Measurements from ENCODE around the gene FAM163A. TPM values are rescaled to one million over a fixed set of nuclear protein-coding genes. Genes with fewer than 3 reads are reported as not detected.
"Not testable (repeated sequence)": the region's sequence is repeated elsewhere in the genome, so short reads cannot be mapped to it uniquely, and the experiment has no call there.

The FAM163A gene
- total RNA-seq, 3 donors from 2014 or later (not counting 1 experiment from before 2014, with no cell fraction given), result not detected

- Histone ChIP-seq H3K9me3 (ENCODE audit: control insufficient read depth, insufficient read depth, low read length) (no peaks in the 10 kb centered on the region), H3K4me3 (ENCODE audit: low read length) (no peak overlapping the region), H3K4me1 (ENCODE audit: control insufficient read depth, insufficient read depth, low read length) (no peaks in the 10 kb centered on the region), H3K36me3 (ENCODE audit: control insufficient read depth, insufficient read depth, low read length) (no peaks in the 10 kb centered on the region), H3K27me3 (ENCODE audit: control insufficient read depth, insufficient read depth, low read length) (no peaks in the 10 kb centered on the region), H3K27ac (ENCODE audit: low read length) (no peak overlapping the region)
- no peak overlapping the region for H3K4me3 Mint-ChIP-seq
- ATAC-seq (no peak), DNase-seq (no peak)
- H3K27ac Mint-ChIP-seq, result no peak overlapping the region
- H3K4me1 Mint-ChIP-seq, result no peaks in the 10 kb centered on the region
- intact Hi-C loops (cut with micrococcal nuclease), result no loop called here
- no peaks in the 10 kb centered on the region for H3K36me3 Mint-ChIP-seq
- WGBS (ENCODE audit: insufficient coverage), result 93% methylated on average over 6 of the region's 6 CpGs
- TF ChIP-seq CTCF (IDR thresholded peaks at IDR 0.05), result no peak
- H3K9me3 Mint-ChIP-seq, result no peaks in the 10 kb centered on the region
- peaks cover 0 to 6% of the 10 kb centered on the region in 2 donors for H3K27me3 Mint-ChIP-seq (ENCODE audit: low read depth in 2 of 2)
Observed at GRCh38 chr1:179798864-179799516, 55.9 kb downstream of the FAM163A start.

- Mint-ChIP-seq H3K27ac (no peak overlapping the region), H3K4me1 (no peaks in the 10 kb centered on the region), H3K9me3 (no peaks in the 10 kb centered on the region), H3K4me3 (no peak overlapping the region), H3K36me3 (no peaks in the 10 kb centered on the region), H3K27me3 (ENCODE audit: low read depth in 2 of 2) (peaks cover 0 to 3% of the 10 kb centered on the region in 2 donors)
- no peak for DNase-seq
- intact Hi-C loops (cut with micrococcal nuclease), result no loop called here
- Histone ChIP-seq H3K27ac (ENCODE audit: low read length) (no peak overlapping the region), H3K9me3 (ENCODE audit: control insufficient read depth, insufficient read depth, low read length) (no peaks in the 10 kb centered on the region), H3K36me3 (ENCODE audit: control insufficient read depth, insufficient read depth, low read length) (no peaks in the 10 kb centered on the region), H3K4me1 (ENCODE audit: control insufficient read depth, insufficient read depth, low read length) (no peaks in the 10 kb centered on the region), H3K4me3 (ENCODE audit: low read length) (no peak overlapping the region), H3K27me3 (ENCODE audit: control insufficient read depth, insufficient read depth, low read length) (no peaks in the 10 kb centered on the region)
- WGBS (ENCODE audit: insufficient coverage), result 92% methylated on average over 4 of the region's 4 CpGs
- TF ChIP-seq CTCF (IDR thresholded peaks at IDR 0.05), result no peak
- no peak for ATAC-seq
Observed at GRCh38 chr1:179800481-179800880, 57.4 kb downstream of the FAM163A start.

DNA sequence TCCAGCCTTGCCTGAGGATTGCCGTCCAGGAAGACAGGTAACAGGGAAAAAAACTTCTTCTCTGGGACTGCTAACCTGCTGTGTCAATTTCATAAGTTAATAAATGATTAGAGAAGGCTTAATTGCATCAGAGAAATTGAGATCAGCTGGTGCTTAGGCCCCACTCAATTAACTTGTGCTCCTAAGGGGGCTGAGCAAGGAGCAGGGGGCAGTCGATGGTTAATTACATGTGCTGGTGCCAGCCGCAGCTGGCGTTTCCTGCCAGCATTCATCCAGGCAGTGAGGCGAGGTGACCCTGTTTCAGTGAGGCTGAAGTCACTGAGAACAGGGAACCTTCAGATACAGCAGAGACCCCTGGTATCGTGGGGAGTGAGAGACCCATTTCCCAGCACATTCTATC lies 60.0 kb downstream of the FAM163A start:
- H3K4me3 ChIP-seq (ENCODE audit: low read length), result no peak overlapping the region
- H3K9me3 ChIP-seq (ENCODE audit: control insufficient read depth, insufficient read depth, low read length), result no peaks in the 10 kb centered on the region
- Mint-ChIP-seq H3K27me3 (ENCODE audit: low read depth in 2 of 2) (no peaks in the 10 kb centered on the region), H3K27ac (no peak overlapping the region), H3K4me1 (no peaks in the 10 kb centered on the region), H3K36me3 (no peaks in the 10 kb centered on the region), H3K9me3 (no peaks in the 10 kb centered on the region), H3K4me3 (no peak overlapping the region)
- no peaks in the 10 kb centered on the region for H3K4me1 ChIP-seq (ENCODE audit: control insufficient read depth, insufficient read depth, low read length)
- no peak overlapping the region for H3K27ac ChIP-seq (ENCODE audit: low read length)
- no peak for ATAC-seq
- 59% methylated on average over 6 of the region's 6 CpGs for WGBS (ENCODE audit: insufficient coverage)
- no peak for TF ChIP-seq CTCF (IDR thresholded peaks at IDR 0.05)
- intact Hi-C loops (cut with micrococcal nuclease), result no loop called here
- no peak for DNase-seq
- no peaks in the 10 kb centered on the region for H3K36me3 ChIP-seq (ENCODE audit: control insufficient read depth, insufficient read depth, low read length)
- no peaks in the 10 kb centered on the region for H3K27me3 ChIP-seq (ENCODE audit: control insufficient read depth, insufficient read depth, low read length)

DNA sequence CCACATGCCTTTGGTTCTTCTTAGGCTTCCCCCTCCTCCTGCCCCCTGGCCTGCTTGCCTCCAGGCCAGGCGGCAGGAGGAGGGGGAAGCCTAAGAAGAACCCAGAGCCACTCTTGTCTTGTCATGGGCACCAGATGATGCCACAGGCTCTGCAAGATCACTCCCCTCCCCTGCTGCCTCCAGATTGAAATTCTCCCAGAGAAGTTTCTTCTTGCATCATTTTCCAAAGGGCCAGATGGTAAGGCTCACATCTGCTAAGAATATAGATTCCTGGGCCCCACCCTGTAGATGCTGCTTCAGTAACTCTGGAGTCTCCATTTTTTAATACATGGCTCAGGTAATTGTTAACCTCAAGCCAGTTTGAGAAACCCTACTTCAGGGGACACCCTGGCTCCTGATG lies 60.8 kb downstream of the FAM163A start:
- Histone ChIP-seq H3K4me3 (ENCODE audit: low read length) (no peak overlapping the region), H3K4me1 (ENCODE audit: control insufficient read depth, insufficient read depth, low read length) (no peaks in the 10 kb centered on the region), H3K27me3 (ENCODE audit: control insufficient read depth, insufficient read depth, low read length) (no peaks in the 10 kb centered on the region), H3K9me3 (ENCODE audit: control insufficient read depth, insufficient read depth, low read length) (no peaks in the 10 kb centered on the region), H3K27ac (ENCODE audit: low read length) (no peak overlapping the region), H3K36me3 (ENCODE audit: control insufficient read depth, insufficient read depth, low read length) (no peaks in the 10 kb centered on the region)
- Mint-ChIP-seq H3K36me3 (no peaks in the 10 kb centered on the region), H3K9me3 (no peaks in the 10 kb centered on the region), H3K4me3 (no peak overlapping the region), H3K27ac (no peak overlapping the region), H3K27me3 (ENCODE audit: low read depth in 2 of 2) (no peaks in the 10 kb centered on the region), H3K4me1 (no peaks in the 10 kb centered on the region)
- ATAC-seq (no peak), DNase-seq (no peak)
- WGBS (ENCODE audit: insufficient coverage), result 87% methylated on average over 1 of the region's 1 CpG
- TF ChIP-seq CTCF (IDR thresholded peaks at IDR 0.05), result no peak
- intact Hi-C loops (cut with micrococcal nuclease), result no loop called here

- intact Hi-C loops (cut with micrococcal nuclease); H3K4me3 ChIP-seq (ENCODE audit: low read length); H3K9me3 ChIP-seq (ENCODE audit: control insufficient read depth, insufficient read depth, low read length); H3K27ac Mint-ChIP-seq; H3K27me3 Mint-ChIP-seq (ENCODE audit: low read depth in 2 of 2); DNase-seq; H3K4me1 ChIP-seq (ENCODE audit: control insufficient read depth, insufficient read depth, low read length); H3K36me3 ChIP-seq (ENCODE audit: control insufficient read depth, insufficient read depth, low read length); H3K9me3 Mint-ChIP-seq; H3K27ac ChIP-seq (ENCODE audit: low read length); H3K36me3 Mint-ChIP-seq; H3K4me3 Mint-ChIP-seq; ATAC-seq; H3K27me3 ChIP-seq (ENCODE audit: control insufficient read depth, insufficient read depth, low read length); H3K4me1 Mint-ChIP-seq: not testable (repeated sequence)
- 85% methylated on average over 2 of the region's 2 CpGs for WGBS (ENCODE audit: insufficient coverage)
Observed at GRCh38 chr1:179804417-179804816, 61.3 kb downstream of the FAM163A start.
